Germinal center (tissue), 1 donor: Measurements from ENCODE around the gene FMO1.
"Not testable (repeated sequence)": the region's sequence is repeated elsewhere in the genome, so short reads cannot be mapped to it uniquely, and the experiment has no call there.

Source experiments
- DNase-seq: peaks from one replicate; pipeline ENCODE4 v3.0.0; 2012; ENCODE audit warnings: mixed read lengths, low spot score

The FMO1 gene

DNA sequence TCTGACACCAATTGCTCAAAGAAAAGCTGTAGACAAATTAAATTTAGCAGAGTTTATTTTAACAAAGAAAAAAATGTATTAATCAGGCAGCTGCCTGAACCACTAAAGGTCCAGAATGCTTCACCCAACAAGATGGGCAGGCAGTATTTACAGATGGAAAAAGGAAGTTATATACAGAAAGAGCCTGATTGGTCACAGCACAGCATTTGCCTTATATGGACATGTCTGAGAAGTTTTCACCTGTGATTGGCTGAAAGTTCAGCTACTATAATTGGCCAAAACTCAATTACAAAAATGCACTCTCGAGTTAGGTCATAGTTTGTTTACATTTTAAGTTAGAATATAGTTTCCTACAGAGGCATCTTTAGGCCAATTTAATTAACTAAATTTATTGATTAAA, 15.1 kb upstream of the FMO1 start:
- DNase-seq = no peak

DNA sequence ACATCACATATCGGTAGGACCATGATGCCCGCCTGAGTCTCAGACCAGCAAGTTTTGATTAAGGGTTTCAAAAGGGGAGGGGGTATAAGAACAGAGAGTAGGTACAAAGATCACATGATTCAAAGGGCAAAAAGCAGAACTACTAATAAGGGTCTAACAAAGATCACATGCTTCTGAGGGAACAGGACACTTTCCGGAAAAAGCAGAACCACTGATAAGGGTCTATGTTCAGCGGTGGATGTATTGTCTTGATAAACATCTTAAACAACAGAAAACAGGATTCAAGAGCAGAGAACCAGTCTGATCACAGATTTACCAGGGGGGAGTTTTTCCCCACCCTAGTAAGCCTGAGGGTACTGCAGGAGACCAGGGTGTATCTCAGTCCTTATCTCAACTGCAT, 12.1 kb upstream of the FMO1 start:
- DNase-seq = not testable (repeated sequence)

DNA sequence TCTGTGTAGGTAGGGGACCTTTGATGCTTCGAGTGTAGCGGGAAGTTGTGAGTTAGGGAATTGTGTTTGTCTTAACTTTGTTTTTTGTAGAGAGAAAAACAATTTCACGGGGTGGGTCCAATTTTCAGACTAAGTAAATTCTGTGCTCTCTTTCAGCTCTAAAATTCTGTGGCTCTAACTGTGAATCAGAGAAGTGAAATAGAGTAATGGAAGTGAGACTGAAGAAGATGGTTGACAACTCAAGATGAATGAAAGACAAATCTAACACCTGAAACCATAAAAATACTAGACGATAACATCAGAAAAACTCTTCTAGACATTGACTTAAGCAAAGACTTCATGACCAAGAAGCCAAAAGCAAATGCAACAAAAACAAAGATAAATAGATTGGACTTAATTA, 4.4 kb upstream of the FMO1 start:
- no peak for DNase-seq

DNA sequence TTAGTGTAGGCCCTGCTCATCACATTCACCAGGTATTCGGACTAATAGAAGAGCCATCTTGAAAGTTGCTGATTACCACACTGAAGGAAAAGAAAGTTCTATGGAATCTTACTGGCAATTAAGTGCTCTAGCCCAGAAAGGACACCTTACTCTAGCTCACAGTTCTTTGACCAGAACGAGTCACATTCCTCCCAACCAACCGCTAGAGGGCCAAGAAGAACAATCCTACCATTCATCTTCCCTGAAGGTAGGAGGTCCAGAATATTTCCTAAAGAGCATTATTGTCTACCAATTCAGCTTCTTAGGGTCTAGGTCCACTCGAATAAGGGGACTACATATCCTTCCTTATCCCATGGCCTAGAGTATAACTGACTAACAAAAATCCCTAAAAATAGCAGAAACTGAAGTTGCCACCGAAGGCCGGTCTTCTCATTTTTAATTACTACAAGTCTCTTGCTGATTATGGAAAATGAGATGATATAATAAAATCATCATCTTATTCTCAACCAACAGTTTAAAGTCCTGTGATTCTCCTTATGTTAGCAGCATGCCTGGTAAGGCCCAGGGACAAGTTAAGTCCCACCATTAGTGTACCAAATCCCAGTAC, 2.7 kb upstream of the FMO1 start:
- DNase-seq = peak; percentile 57

DNA sequence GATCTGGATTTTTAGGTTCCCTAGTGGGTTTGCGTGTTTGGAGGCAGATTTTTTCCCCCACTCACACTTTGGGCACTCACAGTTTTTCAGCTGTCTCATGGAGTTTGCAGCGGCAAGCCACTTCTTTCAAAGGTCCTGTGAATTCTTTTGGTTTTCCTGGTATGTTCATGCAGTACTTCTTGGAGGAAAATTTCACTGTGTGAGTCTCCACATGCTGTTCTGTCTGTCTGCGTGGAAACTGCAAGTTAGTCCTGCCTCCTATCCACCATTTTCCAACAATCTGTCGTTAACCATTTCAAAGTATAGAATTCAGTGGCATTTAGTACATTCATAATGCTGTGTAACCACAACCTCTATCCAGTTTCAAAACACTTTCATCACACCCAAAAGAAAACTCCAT, 793 bp upstream of the FMO1 start:
- no peak for DNase-seq

DNA sequence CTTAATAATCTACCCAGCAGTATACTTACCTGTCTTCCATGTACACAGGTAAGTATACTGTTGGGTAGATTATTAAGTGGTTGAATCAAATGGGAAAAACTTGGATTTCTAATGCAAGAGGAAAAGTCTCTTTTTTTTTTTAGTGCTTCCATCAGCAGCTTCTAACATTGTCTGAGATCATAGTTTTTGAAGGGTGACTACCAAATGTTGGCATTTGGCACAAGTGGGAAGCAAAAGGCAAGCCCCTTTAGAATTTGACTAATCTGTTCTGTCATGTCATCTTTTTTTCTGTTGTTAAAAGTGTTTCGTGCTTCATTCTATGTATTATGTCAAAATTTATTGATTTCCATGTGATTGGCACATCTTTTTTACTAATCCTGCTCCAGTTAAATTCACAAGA, 547 bp downstream of the FMO1 start:
- no peak for DNase-seq

DNA sequence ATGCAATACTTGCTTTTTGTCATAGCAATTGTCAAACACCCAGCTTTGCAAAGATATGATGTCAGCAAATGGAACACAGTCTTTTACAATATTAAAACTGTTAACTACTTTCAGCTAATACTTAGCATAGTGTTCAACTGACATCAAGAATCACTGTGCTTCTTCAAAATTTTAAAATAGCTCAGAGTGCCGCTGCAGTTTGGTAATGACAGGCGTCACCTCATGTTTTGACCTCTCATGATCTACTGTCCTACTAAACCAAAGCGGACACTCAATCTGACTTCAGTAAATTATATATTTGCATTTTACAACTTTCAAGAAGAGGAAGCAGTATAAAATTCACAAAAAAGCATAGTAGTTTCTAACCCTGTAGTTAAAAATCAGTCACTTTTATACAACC, 2.0 kb downstream of the FMO1 start:
- no peak for DNase-seq

DNA sequence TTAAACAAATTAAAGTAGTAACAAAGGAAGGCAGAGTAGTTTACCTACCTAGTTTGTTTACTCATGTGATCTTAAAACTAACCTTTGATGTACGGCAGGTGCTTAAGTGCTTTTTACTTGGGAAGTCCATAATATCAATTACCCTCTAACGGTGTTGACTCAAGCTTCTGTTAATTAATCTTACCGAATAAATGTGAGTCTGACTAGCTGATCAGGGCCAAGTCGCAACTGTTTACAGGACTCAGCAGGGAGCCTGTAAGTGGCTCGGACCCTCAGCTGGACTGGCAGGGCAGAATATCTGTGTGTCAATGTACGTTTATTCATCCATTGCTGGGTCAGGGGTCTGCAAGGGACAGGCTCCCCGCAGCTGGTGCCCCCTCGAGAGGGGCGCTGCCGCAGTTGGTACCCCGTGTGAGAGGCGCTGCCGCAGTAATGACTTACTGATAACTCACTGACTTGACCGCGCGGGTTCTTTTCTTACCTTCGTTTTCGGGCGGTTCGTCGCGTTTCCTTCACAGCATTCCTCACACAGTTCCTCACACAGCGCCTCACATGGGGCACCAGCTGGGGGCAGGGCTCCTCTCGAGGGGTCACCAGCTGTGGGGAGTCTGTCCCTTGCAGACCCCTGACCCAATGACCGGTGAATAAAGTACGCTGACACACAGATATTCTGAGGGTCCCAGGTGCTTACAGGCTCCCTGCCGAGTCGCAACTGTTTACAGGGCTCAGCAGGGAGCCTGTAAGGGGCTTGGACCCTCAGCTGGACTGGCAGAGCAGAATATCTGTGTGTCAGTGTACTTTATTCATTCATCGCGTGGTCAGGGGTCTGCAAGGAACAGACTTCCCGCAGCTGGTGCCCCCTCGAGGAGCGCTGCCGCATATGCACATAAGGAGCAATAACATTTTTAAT, 3.0 kb downstream of the FMO1 start:
- peak; percentile 53 for DNase-seq

DNA sequence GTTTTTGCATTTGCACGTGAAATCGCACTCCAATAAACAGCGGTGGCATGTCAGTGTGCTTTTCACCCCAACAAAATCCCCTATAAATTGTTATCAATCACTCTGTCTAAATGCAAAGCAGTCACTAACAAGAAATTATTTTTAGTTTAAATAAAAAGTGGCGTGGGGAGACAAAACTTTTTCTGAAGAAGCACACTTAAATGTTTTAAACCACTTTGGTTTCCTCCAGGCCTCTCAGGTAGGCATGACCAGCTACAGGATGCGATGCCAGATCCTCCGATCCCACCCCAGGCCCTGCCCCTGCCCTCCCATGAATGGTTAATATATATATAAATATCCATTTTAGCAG, 3.6 kb downstream of the FMO1 start:
- no peak for DNase-seq

DNA sequence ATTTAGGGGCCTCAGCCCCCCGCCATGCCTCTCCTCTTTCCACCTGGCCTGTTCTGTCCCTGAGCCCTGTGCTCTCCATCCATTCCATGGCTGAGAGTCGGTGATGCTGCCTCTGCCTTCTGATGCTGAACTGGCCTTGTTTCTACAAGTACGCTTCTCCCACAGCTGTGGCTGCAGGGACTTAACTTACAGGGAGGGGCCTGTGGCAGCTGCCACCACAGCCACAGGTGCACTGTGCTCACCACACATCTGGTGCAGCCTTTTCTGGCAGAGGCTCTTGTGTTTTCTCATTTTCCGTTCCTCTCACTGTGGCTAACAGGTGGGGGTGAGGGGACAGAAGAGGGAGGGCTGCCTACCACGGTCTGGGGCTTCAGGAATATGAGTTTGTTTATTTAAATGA, 4.2 kb downstream of the FMO1 start:
- peak; percentile 68 for DNase-seq

DNA sequence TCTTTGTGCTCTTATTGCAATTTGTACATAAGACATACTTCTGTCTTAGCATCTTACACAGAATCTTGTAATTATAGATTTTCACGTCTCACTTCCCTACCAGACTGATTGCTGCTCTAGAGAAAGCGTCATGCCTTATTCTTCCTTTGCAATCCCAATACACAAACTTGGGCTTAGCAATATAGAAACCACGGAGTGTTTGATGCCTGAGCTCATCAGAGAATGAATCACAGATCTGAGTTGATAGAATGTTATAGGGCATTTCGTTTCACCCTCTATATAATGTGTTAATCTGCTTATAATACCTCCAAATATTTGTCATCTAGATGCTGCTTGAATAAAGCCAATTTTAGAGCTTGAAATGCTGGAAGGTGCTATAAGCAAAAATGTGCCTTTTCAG, 6.6 kb downstream of the FMO1 start:
- no peak for DNase-seq

DNA sequence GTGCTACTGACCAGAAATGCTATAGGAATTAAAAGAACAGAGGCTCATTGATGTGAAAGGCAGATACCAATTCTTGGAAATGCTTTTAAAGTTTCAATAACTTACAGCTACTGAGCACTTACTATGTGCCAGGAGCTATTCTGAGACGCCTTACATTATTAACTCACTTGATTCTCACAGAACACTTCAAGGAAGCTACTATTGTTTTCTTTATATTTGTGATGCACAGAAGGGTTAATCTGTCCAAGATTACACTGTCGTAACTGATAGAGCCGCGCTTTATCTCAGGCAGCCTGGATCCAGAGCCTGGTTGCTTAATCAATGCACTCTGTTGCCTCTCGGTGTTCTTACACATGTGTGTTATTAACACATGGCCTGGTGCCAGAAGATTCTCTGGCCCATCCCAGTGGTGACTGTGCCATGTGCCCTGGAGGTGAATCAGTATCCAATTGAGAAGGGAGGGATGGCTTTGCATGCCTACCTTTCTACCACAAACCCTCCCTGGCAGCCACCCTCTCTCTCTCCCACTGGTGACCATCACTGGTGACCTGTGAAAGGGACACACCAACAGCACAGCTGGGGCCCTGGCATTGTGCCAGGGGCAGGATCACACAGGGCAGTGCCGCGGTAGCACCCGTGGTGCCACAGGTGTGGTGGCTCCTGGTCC, 8.8 kb downstream of the FMO1 start:
- DNase-seq = no peak

DNA sequence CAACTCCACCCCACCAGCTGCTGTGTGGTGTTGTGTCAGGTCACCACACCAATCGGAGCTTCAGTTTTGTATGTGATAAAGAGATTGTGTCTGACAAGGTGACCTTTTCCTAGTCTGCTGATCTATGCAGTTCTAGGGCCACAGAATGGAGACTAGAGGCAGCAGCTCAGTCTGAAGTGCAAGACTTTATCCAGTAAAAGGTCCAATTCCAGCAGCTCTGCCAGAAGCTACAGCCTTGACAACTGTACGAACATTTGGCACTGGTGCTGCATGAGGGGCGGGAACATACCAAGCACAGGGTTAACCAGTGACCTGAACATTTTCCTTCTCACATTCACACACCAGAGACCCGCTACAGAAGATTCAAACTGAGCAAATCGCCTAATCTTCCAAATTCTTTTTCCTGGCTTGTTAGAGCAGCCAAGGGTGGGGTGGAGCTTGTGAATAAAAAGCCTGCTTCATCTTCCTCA, 9.3 kb downstream of the FMO1 start:
- DNase-seq = no peak

DNA sequence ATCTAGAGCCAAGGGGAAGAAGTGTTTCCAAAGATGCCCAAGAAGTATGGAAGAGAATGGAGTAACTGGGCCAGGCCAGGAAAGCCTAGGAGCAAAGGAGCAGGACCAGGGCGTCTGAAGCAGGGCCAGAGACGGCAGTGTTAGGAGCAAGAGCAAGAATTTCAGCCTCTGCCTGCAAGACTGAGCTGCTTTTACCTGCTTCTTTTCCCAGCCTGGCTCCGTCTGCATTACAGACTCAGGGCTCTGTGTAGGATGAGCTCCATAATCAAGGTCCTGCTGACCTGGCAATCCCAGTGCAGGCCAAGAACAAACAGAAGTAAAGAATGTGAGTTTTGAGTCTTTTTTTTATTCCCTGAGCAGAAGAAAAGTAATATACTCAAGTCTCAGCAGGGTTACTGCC, 10.1 kb downstream of the FMO1 start:
- no peak for DNase-seq

DNA sequence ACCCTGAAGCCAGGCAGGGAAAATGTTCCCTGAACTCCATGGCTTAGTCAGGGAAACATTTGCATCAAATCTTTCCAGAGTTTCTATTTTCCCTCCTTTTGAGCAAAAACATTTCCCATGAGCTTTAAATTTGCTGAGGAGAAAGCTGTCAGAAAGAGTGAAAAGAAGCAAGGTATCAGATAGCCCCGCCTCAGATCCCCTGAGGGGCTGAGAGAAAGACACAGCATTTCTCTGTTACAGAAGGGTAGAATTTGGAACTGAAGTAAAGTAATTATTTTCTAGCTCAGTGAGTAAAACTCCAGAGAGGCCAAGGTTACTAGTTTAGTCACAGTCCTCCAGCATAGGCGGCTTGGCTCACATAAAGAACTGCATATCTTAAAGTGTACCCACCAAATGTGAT, 10.6 kb downstream of the FMO1 start:
- DNase-seq = no peak

DNA sequence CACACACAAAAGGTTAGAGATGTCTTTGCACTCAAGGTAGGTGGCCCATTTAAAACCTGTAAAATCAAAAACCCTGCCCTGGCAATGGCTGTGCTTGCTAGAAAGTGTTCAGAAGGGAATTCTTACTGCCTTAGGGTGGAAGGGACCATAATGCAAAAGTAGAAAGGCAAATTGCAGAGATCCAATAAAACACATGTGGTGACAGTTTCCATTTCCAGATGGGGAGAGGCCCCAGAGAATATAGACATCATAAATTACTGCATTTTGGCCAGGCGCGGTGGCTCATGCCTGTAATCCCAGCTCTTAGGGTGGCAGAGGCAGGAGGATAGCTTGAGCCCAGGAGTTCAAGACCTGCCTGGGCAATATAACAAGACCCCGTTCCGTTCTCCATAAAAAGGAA, 13.0 kb downstream of the FMO1 start:
- no peak for DNase-seq

DNA sequence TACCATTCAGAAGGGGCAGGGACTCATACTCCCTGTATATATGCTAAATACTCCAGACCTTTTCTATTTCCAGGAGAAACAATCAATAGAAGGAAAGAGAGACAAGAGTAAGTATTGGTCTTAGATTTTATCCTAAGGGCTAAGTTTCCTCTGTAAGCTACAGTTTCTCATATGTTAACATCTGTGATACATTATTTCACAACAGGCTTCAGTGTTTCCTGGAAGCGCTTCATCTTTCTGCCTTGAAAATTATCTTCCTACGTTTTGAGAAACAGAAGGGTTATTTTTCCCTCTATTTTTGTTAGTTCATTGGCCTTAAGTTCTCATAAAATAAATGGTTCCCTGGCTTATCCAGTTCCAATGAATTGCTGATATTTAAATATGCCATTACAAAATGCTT, 15.6 kb downstream of the FMO1 start:
- no peak for DNase-seq

DNA sequence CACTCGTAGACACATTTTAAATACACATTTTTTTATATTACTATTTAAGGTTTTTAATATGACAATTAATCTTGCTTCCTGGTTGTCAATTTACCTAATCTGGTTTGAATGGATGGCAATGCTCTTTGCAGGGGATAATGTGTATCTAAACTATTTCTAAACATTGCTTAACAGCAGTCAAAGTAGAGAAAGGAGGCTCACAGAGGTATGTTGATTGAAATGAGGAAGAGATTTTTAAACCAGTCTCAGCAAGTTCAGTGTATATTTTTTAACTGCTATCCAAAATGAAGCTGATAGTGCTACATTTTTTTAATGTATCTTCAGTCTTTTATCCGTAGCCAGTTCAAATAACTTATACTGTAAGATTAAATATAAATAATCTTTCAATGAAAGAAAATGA, 17.4 kb downstream of the FMO1 start:
- no peak for DNase-seq

DNA sequence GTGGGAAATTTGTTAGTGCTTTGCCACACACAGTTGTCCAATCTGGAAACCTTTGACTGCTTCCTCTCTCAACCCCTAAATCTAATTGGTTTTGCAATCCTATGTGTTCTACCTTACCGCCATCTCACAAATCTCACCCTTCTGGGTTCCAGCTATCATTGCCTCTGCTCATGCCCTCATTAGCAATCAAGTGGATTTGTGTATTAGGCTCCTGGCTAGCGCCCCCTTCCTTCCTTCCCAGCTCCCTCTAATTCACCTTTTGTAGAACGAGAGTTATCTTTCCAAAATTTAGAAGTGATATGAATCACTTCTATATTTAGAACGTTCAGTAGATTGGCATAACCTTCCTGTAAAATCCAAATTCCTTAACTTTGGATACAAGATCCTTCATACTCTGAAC, 18.6 kb downstream of the FMO1 start:
- no peak for DNase-seq

DNA sequence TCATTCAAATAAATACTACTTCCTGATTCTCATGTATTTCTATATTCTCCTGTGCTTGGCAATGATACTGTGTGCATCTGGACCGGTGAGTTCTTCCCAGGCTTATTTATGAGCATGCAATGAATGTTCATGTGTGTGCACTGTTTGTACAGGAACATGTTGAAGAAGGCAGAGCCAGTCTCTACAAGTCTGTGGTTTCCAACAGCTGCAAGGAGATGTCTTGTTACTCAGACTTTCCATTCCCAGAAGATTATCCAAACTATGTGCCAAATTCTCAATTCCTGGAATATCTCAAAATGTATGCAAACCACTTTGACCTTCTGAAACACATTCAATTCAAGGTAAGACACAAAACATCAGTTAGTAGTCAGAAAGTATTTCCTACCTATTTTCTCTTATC, 19.1 kb downstream of the FMO1 start:
- DNase-seq = no peak

DNA sequence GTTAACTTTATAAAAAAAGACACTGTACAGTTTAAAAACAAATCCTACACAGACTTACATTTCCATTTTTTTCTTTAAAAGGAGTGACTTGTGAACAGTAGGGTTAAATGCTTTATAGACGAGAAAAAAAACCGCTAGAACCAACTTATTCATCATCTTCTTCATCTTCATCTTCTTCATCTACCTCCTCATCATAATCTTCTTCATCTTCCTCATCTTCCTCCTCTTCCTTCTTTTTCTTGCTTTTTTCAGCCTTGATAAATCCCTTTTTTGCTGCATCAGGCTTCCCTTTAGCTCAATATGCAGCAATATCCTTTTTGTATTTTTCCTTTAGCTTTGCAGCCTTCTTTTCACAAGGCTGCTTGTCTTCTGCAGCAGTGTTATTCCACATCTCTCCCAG, 22.5 kb downstream of the FMO1 start:
- DNase-seq = no peak

DNA sequence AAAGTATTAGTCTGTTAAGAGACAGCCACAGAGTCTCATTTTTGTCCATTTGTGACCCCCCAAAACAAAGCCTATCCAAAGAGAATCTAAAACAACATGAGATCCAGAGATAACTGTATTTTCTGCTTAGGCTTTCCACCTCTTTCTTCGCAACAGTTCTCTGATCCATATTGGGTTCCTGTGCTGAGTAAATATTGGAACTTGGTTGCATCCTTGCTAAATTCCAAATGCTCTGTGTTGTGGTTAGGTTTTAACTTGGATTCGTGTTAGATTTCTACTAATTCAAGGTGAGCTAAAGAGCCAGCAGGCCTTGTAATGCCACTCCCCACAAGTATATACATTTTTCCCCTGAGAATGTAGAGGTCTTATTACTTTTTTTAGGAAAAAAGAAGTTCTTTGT, 29.2 kb downstream of the FMO1 start:
- DNase-seq = no peak

DNA sequence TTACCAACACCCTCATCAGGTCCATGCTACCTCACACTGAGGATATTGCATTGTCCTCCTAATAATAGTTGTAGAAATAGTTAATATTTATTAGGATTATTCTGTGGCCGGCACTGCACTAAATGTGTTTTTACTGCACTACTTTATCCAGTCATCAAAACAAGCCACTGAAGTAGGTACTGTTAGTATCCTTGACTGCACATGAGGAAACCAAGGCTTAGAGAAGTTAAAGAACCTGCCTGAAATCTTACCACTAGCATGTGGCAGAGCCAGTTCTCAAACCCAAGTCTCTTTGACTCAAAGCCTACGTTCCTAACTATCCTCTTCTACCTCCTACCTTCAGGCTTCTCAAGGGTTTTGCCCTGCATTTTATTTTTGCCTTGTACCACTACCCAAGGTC, 30.9 kb downstream of the FMO1 start:
- no peak for DNase-seq
